CD4-positive, alpha-beta T cell treated with Interleukin-1 beta for 1 hour (primary cell): ENCODE data around the gene FHL3.

Experiments used
- DNase-seq, 2 donors: peaks; one replicate each; pipeline ENCODE4 v3.0.0-alpha.2; 2020 to 2022

The FHL3 gene, protein sequence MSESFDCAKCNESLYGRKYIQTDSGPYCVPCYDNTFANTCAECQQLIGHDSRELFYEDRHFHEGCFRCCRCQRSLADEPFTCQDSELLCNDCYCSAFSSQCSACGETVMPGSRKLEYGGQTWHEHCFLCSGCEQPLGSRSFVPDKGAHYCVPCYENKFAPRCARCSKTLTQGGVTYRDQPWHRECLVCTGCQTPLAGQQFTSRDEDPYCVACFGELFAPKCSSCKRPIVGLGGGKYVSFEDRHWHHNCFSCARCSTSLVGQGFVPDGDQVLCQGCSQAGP

DNA sequence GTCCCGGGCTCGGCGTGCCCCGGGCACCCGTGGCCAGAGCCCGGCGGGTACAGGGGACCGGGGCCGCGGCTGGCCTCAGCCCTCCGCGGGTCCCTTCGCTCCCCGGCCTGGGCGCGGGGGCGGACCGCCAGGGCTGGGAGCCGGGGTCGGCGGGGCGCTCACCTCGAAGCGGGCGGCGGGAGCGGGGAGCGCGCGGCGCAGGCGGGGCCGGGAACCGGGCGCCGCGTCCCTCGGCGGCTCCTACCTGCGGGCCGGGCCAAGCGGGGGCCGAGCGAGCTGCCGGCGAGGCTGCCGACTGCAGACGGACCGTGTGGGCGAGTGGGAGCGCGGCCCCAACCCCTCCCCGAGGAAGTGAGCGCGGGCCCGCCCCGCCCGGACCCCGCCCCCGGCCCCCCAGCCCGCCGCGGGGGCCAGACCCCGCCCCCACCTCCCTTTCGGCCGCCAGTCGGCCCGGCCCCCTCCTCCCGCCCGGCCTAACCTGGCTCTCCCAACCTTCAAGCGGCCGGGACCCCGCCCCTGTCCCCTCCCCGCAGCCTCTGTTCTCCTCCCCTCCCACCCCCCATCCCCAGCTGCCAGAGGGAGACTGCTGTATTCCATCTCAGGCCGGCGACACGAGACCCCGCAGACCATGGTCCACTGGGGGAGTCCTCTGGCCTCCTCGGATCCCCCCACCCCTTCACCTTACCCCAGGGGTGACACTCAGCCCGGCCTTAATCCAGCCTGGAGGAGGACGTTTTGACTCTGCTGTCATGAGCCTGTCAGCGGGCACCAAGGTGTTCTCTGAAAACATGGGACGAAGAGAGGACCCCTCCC is at the start of gene FHL3:
Gene FHL3 (minus strand): TSS at position 320 of the 813 bp plus-strand sequence. CDS start 6,102 bp downstream, outside the sequence.
- DNase-seq = peak; percentile 56 to 57

DNA sequence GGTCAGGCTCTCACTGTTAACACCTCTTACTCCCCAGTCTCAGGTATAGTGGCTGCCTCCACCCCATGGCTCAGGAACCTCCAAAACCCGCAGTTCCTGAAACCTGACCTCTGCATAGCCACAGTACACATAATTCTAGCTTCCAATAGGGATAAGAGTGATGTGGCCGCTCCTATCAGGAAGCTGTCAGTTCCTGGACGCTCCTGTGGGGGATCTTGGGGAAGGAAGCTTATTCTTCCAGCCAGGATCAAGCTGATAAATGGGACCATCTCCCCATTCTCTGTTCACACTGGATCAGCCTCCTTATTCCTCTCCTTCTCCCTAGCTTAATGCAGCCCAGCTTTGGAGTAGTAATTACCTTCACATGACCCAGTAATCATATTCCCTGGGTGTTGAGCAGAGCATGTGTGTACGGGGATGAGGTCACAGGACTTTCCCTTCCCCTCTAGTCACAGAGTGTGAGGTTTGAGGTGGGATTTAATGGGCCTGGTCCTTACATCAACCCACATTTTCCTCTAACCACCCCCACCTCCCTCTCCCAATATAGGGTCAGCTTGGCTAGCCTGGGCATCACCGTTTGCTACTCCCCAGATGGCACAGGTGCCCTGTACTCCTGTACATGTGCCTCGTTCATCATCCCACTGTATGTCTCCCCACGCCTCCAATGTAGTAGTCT is 48.2 kb upstream of the FHL3 start:
- DNase-seq = no peak

DNA sequence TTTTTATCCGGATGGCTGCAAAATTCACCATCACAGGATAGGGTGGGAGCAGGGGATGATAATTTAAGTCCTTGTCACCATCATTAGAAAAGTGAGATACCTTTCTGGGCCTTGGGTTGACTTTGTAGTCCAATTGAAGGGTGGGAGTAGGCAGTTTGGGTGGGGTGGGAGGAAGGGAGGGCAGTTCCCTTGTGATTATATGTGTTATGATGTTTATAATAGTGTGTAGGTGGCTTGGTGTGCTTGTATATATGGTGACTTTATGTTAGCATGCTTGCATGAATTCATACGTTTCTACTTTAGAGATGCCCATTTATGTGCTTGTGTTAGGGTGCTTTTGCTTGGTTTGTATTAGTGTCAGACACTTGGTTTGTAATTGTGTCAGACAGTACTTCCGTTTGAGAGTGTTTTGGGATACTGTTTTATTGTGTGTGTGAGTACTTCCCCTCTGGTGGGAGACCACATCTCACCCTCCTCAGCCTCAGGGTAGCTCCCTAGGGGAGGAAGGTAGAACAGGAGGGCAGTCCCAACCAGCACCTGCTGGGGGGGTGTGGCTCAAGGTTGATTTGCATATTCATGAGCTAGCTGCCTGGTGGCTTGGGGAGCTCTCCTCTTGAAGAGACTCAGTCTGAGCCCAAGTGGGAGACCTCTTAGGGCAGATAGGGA is 47.6 kb upstream of the FHL3 start:
- DNase-seq = peak; percentile 9 to 43

DNA sequence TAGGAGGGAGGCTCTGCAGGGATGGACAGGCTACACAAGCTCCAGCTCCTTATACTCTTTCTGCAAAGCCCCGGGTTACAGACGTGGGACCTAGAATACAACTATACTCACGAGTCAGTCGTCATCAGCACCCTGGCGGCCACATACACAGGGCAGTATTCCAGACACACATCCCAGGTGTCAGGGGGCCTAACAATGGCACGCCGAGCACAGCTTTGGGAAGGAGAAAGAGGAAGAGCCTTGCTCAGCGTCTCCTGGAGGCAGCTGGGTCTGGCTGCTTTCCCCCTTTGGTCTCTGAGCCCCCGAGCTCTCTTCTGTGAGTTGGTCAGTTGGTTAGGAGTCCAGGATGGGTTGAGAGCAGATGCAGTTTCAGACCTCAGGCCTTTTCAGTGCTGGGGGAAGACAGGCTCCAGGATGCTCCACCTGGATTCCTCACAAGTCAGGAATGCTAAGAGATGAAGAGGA is 45.8 kb upstream of the FHL3 start:
- no peak for DNase-seq

DNA sequence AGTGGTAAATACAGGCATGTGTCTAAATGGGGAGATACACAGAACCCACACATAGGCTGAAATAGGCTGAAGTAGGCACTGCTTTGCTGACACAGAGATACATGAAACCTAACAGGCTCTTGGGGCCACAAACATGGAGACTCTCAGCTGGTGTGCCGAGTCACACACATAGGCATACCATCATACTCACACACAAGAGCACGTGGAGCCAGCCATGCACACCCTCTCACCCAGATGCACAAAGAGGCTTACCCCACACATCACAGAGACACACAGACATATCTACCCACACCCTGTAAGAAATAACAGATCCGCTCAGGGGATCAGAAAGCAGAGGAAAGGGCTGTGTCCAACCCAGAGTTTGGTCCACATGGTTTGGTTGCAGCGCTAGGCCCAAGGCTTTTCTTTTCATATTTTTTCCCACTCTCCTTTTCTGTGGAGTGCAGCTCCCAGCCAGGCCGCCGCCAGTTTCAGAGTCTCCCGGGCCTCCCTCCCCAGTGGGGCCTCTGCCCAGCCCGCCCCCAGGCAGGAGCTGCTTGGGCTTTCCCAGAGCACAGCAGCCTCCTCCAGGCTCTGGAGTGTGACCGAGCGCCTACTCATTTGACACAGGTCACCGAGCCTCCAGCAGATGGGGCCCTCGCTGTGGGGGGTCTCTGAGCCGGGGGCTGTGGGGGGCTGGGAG is 45.2 kb upstream of the FHL3 start:
- DNase-seq = no peak

DNA sequence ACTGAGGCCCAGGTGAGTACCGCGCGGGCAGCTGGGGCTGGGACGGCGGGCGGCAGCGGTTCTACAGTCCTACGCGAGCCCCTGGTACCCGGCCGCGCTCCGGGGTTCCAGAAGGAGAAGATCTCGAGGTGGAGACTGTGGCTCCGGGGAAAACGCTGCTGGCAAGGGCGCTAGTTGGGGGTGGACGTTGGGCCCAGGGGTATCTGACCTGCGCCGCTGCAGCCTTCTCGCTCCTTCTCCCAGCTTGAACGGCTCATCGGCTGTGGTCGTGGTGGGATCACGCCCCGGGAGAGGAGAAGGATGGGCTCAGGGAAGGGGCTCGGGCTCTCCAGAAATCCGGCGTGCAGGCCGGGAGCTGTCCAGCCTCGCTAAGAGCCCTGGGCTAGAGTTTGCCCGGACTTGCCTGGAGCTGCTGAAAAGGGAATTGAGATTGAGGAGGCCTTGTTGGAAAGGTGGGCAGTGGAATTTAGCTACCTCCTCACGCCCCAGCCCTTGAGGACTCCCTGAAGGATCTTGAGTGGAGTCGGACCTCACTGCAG is 42.4 kb upstream of the FHL3 start:
- no peak for DNase-seq

DNA sequence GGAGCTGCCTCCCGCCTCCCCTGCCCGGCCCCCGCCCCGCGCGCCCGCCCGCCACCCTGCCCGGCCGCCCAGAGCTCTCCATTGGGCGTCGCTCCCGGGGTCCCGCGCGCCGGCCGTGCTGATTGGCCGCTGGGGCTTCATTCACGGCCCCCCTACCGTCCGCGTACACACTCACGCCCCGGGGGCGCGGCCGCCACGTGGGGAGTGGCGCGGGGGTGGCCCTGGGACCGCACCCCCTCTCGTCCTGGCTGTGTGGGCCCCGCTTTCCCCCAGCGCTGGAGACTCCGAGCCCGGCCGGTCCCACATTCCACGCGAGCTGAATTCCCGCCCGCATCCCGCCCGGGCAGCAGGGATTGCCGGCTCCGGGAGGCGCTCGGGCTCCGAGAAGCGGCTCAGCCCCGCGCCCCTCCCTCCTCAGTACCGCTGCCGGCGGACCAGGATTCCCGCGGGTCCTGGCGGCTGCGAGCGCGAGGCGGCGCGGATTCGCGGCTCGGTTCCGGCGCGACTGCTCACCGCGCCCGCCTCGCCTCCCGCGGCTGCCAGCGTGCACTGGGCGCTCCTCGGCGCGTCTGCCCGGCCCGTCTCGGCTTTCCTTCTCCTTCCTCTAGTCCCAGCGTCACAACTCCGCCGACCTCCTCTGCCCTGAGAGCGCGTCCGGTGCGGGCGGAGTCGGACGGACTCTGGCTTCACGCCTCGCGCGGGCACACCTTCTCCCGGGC is 41.7 kb upstream of the FHL3 start:
- DNase-seq = peak; percentile 79 to 83

DNA sequence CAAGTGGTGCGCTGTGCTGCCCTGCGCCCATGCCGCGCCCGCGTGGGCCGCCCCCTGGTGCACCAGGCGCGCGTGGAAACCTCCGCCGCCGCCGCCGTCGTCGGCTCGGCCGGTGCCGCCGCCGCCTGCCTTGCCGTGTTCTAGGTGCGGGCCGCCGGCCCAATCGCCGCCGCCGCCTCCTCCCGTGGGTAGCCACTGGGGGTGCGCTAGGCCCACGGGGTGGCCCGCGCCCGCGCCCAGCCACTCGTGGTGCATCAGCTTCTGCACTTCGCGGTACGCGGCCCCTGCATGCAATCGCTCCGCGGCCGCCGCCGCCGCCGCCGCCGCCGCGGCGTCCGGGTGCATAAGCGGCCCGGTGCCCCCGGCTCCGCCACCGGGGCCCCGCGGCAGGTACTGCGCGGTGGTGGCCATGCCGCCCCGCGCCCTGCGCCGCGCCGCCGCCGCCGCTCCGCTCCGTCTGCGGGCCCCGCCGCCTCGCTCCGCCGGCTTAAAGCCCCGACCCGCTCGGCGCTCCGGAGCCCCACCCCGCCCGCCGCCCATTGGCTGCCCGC is 41.1 kb upstream of the FHL3 start, which contains the start of gene POU3F1:
Gene POU3F1 (minus strand): TSS at position 461 of the 551 bp plus-strand sequence. CDS start 50 bp downstream, at position 411.
- peak in 1 of 2 donors; percentile 27 for DNase-seq

DNA sequence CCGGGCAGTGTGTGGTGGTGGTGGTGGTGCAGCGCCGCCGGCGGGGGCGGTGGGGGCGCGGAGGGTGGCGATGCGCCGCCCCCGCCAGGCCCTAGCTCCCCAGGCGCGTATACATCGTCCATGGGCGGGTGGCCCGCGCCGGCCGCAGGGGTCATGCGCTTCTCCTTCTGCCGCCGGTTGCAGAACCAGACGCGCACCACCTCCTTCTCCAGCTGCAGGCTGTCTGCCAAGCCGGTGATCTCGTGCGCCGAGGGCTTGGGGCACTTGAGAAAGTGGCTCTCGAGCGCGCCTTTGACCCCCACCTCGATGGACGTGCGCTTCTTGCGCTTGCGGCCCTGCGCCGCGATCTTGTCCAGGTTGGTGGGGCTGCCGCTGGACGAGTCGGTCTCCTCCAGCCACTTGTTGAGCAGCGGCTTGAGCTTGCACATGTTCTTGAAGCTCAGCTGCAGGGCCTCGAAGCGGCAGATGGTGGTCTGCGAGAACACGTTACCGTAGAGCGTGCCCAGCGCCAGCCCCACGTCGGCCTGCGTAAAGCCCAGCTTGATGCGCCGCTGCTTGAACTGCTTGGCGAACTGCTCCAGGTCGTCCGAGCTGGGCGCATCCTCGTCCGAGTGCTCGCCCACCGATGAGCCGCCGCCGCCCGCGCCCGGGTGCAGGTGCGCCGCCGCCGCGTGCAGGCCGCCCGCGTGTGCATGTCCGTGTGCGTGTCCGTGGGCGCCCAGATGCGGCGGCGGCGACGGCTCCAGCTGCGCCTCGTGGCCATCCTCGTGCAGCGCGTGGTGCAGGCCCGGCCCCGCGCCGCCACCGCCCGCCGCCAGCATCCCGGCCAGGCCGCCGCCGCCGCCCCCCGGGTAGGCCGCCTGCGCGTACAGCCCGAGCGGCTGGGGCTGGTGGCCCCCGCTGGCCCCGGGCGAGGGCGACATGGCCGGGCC is 40.4 kb upstream of the FHL3 start:
- DNase-seq = no peak

DNA sequence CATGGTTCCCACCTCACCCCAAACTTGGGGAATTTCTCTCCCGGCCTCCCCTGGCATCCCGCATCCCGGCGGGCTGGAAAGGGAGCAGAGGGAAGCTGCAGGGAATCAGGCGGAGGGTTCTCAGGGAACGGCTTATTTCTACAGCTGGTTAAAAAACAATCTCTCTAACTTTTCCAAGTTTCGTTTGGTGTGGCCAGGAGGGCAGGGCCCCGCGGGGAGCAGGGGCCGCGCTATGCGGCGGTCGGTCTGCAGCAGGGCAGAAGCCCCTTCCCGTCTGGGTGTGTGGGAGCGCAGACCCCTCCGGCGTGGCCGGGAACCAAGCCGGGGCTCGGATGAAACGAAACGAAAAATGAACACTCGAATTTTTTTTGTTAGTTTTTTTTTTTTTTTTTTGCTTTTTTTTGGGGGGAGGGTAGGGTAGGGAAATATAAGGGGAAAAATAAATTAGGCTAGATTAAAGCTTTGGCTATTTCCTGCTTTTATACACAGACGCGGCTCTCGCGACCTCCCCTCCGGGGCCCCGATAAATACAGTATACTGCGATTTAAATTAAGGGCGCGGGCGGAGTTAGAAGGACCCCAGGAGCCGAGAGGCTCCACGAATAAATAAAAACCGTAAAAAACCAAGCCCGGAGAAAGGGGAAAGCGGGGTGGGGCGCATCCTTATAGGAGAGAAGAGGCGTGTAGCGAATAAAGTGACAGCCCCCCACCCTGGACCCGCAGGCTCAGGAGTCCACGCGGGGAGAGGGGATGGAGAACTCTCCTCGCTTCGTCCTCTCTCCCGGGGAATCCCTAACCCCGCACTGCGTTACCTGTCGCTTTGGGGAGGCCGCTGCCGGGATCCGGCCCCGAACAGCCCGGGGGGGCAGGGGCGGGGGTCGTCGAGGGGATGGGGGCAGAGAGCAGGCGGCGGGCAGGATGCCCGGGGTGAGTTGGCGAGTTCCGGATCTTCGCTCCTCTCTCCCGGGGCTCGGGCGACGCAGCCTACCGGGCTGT is 39.2 kb upstream of the FHL3 start:
- DNase-seq = no peak

DNA sequence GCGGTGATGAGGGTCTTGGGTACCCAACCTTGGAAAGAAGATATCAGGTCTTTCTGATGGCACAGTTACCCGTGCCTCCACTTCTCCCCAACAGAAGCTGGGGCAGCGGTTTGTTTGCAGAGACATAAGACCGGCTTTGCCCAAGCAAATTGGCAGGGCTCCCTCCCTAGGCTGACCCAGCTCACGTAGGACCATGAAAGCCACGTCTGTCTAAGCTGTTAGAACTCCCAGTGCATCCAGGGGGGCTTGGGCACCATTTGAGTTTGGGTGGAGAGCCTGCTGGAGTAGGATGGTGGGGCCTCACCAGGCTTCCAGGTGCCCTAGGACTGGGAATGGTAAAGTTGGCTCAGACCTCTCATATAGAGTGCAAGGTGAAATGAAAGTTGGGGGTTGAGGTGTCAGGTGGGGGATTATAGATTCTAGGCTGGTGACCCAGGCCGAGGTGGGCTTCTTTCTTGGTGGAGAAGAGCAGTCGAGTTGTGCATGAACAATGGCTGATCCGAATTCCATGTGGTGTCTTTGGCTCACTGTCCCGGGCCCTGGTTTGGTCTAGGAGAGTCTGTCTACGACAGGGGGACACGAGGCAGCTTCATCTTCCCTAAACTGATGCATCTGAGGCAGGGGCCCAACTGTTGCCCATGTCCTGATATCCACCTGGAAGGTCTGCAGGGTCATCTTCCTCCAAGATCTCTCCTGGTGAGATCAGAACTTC is 37.9 kb upstream of the FHL3 start:
- DNase-seq = no peak

DNA sequence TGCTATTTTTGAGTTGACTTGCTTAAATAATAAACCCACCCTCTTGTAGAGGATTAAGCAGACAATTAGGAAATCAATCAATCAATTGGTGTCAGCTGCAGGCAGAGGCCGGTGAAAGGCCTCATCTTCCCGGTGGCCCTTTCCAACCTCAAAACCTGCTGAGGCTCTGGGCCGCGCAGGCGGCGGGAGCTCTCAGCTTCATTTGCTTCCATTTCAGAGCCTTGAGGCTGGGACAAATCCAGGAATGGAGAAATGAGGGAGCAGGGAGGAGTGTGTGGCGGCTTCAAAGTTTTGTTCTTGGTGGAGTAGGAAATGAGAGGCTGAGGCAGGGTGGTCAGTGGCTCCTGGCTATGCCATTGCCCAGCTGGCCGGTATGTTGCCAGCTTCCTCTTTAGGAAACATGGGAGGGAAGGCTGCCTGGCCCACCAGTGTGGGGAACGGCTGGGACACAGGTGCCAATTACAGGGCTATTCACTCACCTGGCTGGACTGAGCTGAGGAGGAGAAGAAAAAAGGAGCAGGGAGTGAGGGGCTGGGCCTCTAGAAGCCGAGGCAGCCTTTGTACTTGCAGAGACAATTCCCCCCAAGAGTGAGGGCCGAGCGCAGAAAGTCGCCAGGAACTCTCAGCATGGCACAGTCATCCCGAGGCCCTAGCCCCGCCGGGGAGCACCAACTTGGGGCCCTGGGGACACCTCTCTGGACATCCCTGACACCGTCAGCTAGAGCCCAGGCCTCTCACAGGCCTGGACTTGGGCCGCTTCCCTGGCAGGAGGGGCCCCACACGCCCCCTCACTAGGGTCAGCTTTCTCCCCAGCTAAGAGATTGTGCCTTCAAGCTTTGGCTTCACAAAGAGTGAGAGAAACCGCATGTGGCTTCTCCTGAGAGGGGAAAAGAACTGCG is 36.9 kb upstream of the FHL3 start:
- no peak for DNase-seq

DNA sequence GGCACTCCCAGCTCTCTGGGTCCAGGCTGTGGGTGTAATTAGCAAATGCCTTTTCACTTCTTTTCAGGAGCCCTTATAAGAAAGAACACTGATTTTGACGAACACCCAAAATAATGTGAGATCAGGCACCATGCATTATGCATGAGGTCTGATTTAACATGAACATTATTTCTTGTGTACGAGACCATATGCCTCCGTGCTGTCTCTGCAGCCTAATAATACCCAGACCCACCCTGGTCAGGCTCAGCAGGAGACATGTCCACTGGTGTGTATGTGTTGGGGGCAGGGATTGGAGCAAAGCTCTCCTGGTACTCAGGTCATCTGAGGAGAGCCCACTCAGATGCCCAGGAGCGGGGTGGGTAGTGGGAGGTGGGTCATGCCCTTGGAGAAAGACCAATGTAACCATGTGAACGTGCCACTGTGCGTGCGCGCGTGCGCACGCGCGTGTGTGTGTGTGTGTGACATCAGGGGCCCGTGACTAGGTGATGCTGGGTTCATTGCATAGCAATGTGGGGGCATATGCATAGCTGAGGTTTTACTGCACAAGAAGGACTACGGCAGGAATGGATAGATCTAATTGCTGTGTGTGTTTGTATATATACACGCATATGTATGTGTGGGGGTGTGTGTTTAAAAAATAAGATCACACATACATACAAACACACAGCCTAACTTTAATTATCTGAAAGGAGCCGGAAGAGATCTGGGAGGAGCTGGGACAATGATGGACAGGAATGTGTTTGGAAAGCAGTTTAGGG is 34.2 kb upstream of the FHL3 start:
- DNase-seq = no peak

DNA sequence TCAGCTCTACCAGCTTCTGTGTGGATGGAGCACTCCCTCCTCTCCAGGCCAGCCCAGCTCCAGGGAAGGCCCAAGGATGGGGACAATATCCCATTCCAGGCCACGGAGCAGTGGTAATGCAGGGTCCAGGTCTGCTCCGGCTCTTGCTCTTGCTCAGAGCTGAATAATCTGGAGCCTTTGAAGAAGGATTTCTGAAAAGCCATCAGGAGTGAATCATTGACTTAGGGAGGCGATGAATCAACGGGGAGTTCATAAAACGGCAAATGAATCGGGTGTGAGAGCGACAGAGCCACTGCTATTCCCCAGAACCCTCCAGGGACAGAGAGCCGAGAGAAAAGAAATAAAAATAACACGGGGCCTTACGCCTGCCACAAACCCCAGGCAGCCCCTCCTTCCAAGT is 33.5 kb upstream of the FHL3 start:
- no peak for DNase-seq

DNA sequence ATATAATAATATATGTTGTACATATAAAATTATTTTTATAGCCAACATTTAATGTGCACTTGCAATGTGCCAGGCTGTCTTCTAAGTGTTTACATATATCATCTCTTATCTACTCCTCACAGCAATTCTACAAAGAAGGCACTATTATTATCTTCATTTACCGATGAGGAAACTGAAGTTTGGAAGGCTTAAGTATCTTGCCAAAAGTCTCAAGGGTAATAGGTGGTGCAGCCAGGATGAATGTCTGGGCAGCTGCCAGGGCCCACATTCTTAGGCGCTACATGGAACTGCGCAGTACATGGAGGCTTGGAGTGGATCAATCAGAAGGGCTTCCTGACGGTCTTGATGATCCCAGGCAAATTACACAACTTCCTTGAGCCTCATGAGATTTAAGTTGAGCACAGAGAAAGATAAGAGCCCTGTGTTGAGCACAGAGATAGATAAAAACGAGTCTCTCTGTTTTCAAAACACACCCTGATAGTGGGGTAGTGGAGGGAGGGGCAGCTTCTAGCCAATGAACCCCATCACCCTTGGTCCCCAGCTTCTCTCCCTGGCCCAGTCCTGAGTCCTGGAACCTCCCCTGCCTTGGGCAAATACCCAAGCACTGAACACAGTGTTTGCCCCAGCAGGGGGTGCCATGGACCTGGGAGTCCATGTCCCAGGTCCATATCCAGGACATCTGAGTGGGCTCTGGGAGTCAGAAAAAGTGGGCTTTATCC is 32.1 kb upstream of the FHL3 start:
- no peak for DNase-seq
